Measurements from ENCODE around the gene HSPA1A.

DNA sequence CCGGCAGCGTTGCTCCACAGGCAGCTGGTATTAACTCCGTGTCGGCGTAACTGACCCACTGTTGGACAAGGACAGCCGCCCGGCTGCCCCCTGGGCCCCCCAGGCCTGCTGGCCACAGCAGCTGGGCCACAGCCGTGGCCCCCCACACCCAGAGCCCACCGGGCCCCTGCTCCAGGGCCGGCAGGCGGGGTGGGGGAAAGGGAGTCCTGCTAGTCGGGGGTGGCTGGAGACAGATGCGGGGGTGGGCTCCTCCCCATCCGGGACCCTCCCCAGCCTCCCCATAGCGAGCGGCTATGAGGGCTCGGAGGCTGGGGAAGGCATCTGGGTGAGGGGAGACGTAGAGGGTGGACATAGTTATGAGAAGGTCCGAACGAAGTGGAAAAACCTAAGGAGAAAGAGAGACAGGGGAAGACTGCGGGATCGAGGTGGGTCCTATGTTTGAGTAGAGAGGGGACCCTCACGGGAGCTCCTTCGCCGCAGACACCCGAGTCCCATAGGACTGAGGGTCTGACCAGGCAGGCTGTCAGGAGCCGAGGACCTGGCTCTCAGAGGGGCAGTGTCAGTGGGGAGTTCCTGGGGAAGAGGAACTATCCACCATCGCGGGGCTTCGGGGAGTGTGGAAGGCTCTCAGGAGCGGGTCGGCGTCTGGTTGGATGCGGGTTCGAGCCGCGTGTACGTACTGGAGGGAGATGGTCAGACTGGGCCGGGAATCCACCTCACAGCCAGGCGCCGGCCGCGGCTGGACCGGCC, 20.3 kb upstream of the HSPA1A start:
- TF ChIP-seq, protein P1, sequence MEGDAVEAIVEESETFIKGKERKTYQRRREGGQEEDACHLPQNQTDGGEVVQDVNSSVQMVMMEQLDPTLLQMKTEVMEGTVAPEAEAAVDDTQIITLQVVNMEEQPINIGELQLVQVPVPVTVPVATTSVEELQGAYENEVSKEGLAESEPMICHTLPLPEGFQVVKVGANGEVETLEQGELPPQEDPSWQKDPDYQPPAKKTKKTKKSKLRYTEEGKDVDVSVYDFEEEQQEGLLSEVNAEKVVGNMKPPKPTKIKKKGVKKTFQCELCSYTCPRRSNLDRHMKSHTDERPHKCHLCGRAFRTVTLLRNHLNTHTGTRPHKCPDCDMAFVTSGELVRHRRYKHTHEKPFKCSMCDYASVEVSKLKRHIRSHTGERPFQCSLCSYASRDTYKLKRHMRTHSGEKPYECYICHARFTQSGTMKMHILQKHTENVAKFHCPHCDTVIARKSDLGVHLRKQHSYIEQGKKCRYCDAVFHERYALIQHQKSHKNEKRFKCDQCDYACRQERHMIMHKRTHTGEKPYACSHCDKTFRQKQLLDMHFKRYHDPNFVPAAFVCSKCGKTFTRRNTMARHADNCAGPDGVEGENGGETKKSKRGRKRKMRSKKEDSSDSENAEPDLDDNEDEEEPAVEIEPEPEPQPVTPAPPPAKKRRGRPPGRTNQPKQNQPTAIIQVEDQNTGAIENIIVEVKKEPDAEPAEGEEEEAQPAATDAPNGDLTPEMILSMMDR (IDR thresholded peaks at IDR 0.05 in 2 of 3, conservative IDR thresholded peaks at IDR 0.05 in 1 of 3; ENCODE audit: insufficient read depth in 2 of 3, low read depth in 1 of 3, low read length in 3 of 3), result no peak
- TF ChIP-seq FOSL1 (tag; conservative IDR thresholded peaks at IDR 0.05) (no peak; the same call in 1 of the 2 replicates), JUN (IDR thresholded peaks at IDR 0.05; ENCODE audit: borderline replicate concordance, low read depth, low read length) (no peak), JUN (CRISPR knock-in tag; IDR thresholded peaks at IDR 0.05; ENCODE audit: borderline replicate concordance) (no peak; the same call in 1 of the 2 replicates), GATA2 (CRISPR knock-in tag; IDR thresholded peaks at IDR 0.05) (no peak; the same call in 1 of the 2 replicates), SRSF1 (IDR thresholded peaks at IDR 0.05; ENCODE audit: low read depth, low read length) (no peak), EP300 (IDR thresholded peaks at IDR 0.05; ENCODE audit: low read length) (no peak), MEF2A (IDR thresholded peaks at IDR 0.05; ENCODE audit: control insufficient read depth, low read depth, low read length) (no peak), TAF7 (tag; IDR thresholded peaks at IDR 0.05) (no peak; the same call in 1 of the 2 replicates), ZNF584 (CRISPR knock-in tag; IDR thresholded peaks at IDR 0.05; ENCODE audit: low read depth) (peak; percentile 82), ZNF561 (CRISPR knock-in tag; conservative IDR thresholded peaks at IDR 0.05) (no peak)
